ENCODE data around the gene RNF168.
"Not testable (repeated sequence)": the region's sequence is repeated elsewhere in the genome, so short reads cannot be mapped to it uniquely, and the experiment has no call there.

The RNF168 gene

DNA sequence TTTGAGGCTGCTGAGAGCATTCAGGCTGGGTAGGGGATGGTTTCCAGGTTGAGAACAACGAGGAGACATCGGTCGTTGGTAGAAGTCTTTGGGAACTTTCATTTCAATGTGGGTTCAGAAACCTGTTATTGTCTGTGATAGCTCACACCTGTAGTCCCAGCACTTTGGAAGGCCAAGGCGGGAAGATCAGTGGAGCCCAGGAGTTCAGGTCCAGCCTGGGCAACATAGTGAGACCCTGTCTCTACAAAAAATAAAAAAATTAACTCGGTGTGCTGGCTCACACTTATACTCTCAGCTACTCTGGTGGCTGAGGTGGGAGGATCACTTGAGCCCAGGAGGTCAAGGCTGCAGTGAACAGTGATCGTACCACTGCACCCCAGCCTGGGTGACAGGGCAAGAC lies 988 bp upstream of the RNF168 start:
- H3K4me1 Mint-ChIP-seq (ENCODE audit: low read depth): peaks cover 16% of the 10 kb centered on the region
- DNase-seq (ENCODE audit: low spot score): no peak
- H3K4me3 Mint-ChIP-seq: peak overlapping the region; percentile 26
- peaks cover 38% of the 10 kb centered on the region for H3K36me3 Mint-ChIP-seq (ENCODE audit: low read depth)
- peaks cover 24% of the 10 kb centered on the region for H3K9me3 Mint-ChIP-seq
- no peaks in the 10 kb centered on the region for H3K27me3 Mint-ChIP-seq (ENCODE audit: low read depth)
- peak overlapping the region; percentile 26 for H3K27ac Mint-ChIP-seq

DNA sequence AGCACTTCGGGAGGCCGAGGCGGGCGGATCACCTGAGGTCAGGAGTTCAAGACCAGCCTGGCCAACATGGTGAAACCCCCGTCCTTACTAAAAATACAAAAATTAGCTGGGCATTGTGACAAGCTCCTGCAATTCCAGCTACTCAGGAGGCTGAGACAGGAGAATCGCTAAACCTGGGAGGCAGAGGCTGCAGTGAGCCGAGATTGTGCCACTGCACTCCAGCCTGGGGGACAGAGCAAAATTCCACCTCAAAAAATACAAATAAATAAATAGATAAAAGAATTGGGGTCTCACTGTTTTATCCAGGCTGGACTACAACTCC lies 470 bp upstream of the RNF168 start:
- H3K9me3 Mint-ChIP-seq: peaks cover 24% of the 10 kb centered on the region
- peaks cover 21% of the 10 kb centered on the region for H3K4me1 Mint-ChIP-seq (ENCODE audit: low read depth)
- peak overlapping the region; percentile 98 for H3K27ac Mint-ChIP-seq
- DNase-seq (ENCODE audit: low spot score); H3K27me3 Mint-ChIP-seq (ENCODE audit: low read depth): not testable (repeated sequence)
- H3K36me3 Mint-ChIP-seq (ENCODE audit: low read depth): peaks cover 43% of the 10 kb centered on the region
- H3K4me3 Mint-ChIP-seq: peak overlapping the region; percentile 98

DNA sequence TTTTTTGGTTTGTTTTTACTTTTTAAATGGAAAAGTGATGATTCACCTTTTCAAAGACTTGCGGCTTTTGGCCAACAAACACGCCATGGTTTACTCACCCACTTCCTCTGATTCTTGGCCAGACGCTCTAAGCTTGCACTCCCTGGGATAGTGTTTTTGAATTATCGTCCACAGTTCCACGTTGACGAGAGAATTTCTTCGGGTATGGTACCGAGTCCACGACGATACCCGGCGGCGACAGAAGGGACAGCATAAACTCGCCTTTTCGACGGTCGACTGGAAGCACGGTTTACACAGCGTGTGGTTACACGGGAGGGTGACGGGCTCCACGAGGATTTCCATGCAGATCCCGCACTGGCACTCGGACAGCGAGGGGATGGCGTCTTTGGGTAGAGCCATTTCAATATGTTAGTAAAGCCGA lies 783 bp downstream of the RNF168 start:
- peak overlapping the region; percentile 98 for H3K4me3 Mint-ChIP-seq
- peaks cover 27% of the 10 kb centered on the region for H3K4me1 Mint-ChIP-seq (ENCODE audit: low read depth)
- no peaks in the 10 kb centered on the region for H3K27me3 Mint-ChIP-seq (ENCODE audit: low read depth)
- peak overlapping the region; percentile 98 for H3K27ac Mint-ChIP-seq
- H3K36me3 Mint-ChIP-seq (ENCODE audit: low read depth): peaks cover 54% of the 10 kb centered on the region
- peaks cover 20% of the 10 kb centered on the region for H3K9me3 Mint-ChIP-seq
- peak; percentile 76 for DNase-seq (ENCODE audit: low spot score)

GRCh38 chr3:196501316-196502044 lies 2.1 kb downstream of the RNF168 start:
- peaks cover 8% of the 10 kb centered on the region for H3K9me3 Mint-ChIP-seq
- H3K4me1 Mint-ChIP-seq (ENCODE audit: low read depth): peaks cover 32% of the 10 kb centered on the region

GRCh38 chr3:196499807-196500524 lies 3.6 kb downstream of the RNF168 start:
- DNase-seq (ENCODE audit: low spot score): peak; percentile 58
- H3K9me3 Mint-ChIP-seq: no peaks in the 10 kb centered on the region
- peaks cover 64% of the 10 kb centered on the region for H3K36me3 Mint-ChIP-seq (ENCODE audit: low read depth)
- peak overlapping the region; percentile 84 for H3K27ac Mint-ChIP-seq
- no peaks in the 10 kb centered on the region for H3K27me3 Mint-ChIP-seq (ENCODE audit: low read depth)
- peak overlapping the region; percentile 98 for H3K4me3 Mint-ChIP-seq
- peaks cover 44% of the 10 kb centered on the region for H3K4me1 Mint-ChIP-seq (ENCODE audit: low read depth)

More at GRCh38 chr3:196501316-196502044, 2.1 kb downstream of the RNF168 start:
- H3K27ac Mint-ChIP-seq: peak overlapping the region; percentile 98
- peak overlapping the region; percentile 98 for H3K4me3 Mint-ChIP-seq
- H3K27me3 Mint-ChIP-seq (ENCODE audit: low read depth): no peaks in the 10 kb centered on the region
- DNase-seq (ENCODE audit: low spot score): no peak
- peaks cover 53% of the 10 kb centered on the region for H3K36me3 Mint-ChIP-seq (ENCODE audit: low read depth)

DNA sequence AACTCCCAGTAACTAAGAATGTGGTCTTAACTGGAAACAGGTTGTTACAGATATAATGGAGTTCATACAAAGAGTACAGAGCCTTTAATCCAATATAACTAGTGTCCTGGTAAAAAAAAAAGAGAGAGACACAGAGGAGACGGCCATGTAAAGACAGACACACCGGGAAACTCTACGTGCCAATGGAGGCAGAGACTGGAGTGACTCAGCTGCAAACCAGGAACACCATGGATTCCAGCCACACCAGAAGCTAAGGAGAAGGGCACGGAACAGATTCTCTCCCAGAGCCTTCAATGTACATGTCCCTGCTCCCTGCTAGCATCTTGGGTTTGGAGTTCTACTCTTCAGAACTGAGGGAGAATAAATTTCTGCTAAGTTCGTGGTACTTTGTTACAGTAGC lies 4.5 kb downstream of the RNF168 start:
- Mint-ChIP-seq H3K27me3 (ENCODE audit: low read depth) (no peaks in the 10 kb centered on the region), H3K36me3 (ENCODE audit: low read depth) (peaks cover 64% of the 10 kb centered on the region), H3K9me3 (no peaks in the 10 kb centered on the region), H3K4me3 (peak overlapping the region; percentile 98), H3K27ac (peak overlapping the region; percentile 3), H3K4me1 (ENCODE audit: low read depth) (peaks cover 40% of the 10 kb centered on the region)
- no peak for DNase-seq (ENCODE audit: low spot score)

- no peak for DNase-seq (ENCODE audit: low spot score)
- H3K9me3 Mint-ChIP-seq: no peaks in the 10 kb centered on the region
These were observed 5.3 kb downstream of the RNF168 start for GRCh38 chr3:196498297-196498696.

GRCh38 chr3:196496183-196496582 lies 7.4 kb downstream of the RNF168 start:
- H3K4me3 Mint-ChIP-seq: no peak overlapping the region
- H3K4me1 Mint-ChIP-seq (ENCODE audit: low read depth): peaks cover 44% of the 10 kb centered on the region
- H3K36me3 Mint-ChIP-seq (ENCODE audit: low read depth): peaks cover 61% of the 10 kb centered on the region
- no peaks in the 10 kb centered on the region for H3K9me3 Mint-ChIP-seq
- no peaks in the 10 kb centered on the region for H3K27me3 Mint-ChIP-seq (ENCODE audit: low read depth)
- no peak overlapping the region for H3K27ac Mint-ChIP-seq
- no peak for DNase-seq (ENCODE audit: low spot score)

More at GRCh38 chr3:196498297-196498696, 5.3 kb downstream of the RNF168 start:
- Mint-ChIP-seq H3K36me3 (ENCODE audit: low read depth) (peaks cover 64% of the 10 kb centered on the region), H3K4me1 (ENCODE audit: low read depth) (peaks cover 37% of the 10 kb centered on the region), H3K4me3 (peak overlapping the region; percentile 28), H3K27ac (no peak overlapping the region), H3K27me3 (ENCODE audit: low read depth) (no peaks in the 10 kb centered on the region)

DNA sequence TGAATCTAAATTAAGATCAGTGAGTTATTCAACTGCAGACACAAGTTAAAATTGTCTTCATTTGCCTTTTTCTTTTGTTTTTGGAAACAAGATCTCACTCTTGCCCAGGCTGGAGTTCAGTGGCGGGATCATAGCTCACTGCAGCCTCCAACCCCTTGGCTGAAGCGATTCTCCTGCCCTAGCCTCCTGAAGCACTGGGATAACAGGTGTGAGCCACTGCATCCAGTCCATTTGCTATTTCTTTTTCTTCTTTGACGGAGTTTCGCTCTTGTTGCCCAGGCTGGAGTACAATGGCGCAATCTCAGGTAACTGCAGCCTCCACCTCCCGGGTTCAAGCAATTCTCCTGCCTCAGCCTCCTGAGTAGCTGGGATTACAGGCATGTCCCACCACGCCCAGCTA lies 10.3 kb downstream of the RNF168 start:
- peaks cover 34% of the 10 kb centered on the region for H3K4me1 Mint-ChIP-seq (ENCODE audit: low read depth)

DNA sequence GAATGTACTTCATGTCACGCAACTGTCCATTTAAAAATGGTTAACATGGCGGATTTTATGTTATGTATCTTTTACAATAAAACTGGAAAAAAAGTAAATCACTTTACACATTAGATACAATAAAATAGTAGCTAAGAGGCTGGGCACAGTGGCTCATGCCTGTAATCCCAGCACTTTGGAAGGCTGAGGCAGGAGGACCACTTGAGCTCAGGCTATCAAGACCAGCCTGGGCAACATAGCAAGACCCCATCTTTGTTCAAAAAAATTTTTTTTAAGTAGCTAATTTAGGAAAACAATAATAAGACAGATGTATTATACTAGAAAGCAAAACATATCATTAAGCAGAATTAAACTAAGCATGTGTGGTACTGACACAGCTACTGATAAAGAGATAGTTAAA lies 11.5 kb downstream of the RNF168 start:
- H3K27me3 Mint-ChIP-seq (ENCODE audit: low read depth): no peaks in the 10 kb centered on the region
- no peak overlapping the region for H3K27ac Mint-ChIP-seq
- H3K4me1 Mint-ChIP-seq (ENCODE audit: low read depth): peaks cover 30% of the 10 kb centered on the region
- H3K4me3 Mint-ChIP-seq: no peak overlapping the region
- no peaks in the 10 kb centered on the region for H3K9me3 Mint-ChIP-seq
- no peak for DNase-seq (ENCODE audit: low spot score)
- peaks cover 50% of the 10 kb centered on the region for H3K36me3 Mint-ChIP-seq (ENCODE audit: low read depth)

More for the DNA sequence above, 10.3 kb downstream of the RNF168 start:
- H3K36me3 Mint-ChIP-seq (ENCODE audit: low read depth): peaks cover 50% of the 10 kb centered on the region
- H3K4me3 Mint-ChIP-seq: no peak overlapping the region
- no peaks in the 10 kb centered on the region for H3K27me3 Mint-ChIP-seq (ENCODE audit: low read depth)
- H3K27ac Mint-ChIP-seq: no peak overlapping the region
- no peaks in the 10 kb centered on the region for H3K9me3 Mint-ChIP-seq
- DNase-seq (ENCODE audit: low spot score): no peak

GRCh38 chr3:196489747-196490146 lies 13.8 kb downstream of the RNF168 start:
- DNase-seq (ENCODE audit: low spot score): no peak
- H3K4me1 Mint-ChIP-seq (ENCODE audit: low read depth): peaks cover 17% of the 10 kb centered on the region
- H3K4me3 Mint-ChIP-seq: no peak overlapping the region
- peaks cover 47% of the 10 kb centered on the region for H3K36me3 Mint-ChIP-seq (ENCODE audit: low read depth)
- no peaks in the 10 kb centered on the region for H3K27me3 Mint-ChIP-seq (ENCODE audit: low read depth)
- H3K27ac Mint-ChIP-seq: no peak overlapping the region
- no peaks in the 10 kb centered on the region for H3K9me3 Mint-ChIP-seq

GRCh38 chr3:196486263-196486662 lies 17.3 kb downstream of the RNF168 start:
- no peaks in the 10 kb centered on the region for H3K9me3 Mint-ChIP-seq
- no peak overlapping the region for H3K27ac Mint-ChIP-seq
- no peaks in the 10 kb centered on the region for H3K27me3 Mint-ChIP-seq (ENCODE audit: low read depth)
- H3K4me1 Mint-ChIP-seq (ENCODE audit: low read depth): peaks cover 10% of the 10 kb centered on the region
- no peak overlapping the region for H3K4me3 Mint-ChIP-seq
- peaks cover 53% of the 10 kb centered on the region for H3K36me3 Mint-ChIP-seq (ENCODE audit: low read depth)
- no peak for DNase-seq (ENCODE audit: low spot score)

GRCh38 chr3:196477678-196478077 lies 25.9 kb downstream of the RNF168 start:
- H3K4me1 Mint-ChIP-seq (ENCODE audit: low read depth): no peaks in the 10 kb centered on the region
- no peaks in the 10 kb centered on the region for H3K9me3 Mint-ChIP-seq
- H3K36me3 Mint-ChIP-seq (ENCODE audit: low read depth): peaks cover 61% of the 10 kb centered on the region
- no peaks in the 10 kb centered on the region for H3K27me3 Mint-ChIP-seq (ENCODE audit: low read depth)
- DNase-seq (ENCODE audit: low spot score): no peak
- H3K27ac Mint-ChIP-seq: no peak overlapping the region
- no peak overlapping the region for H3K4me3 Mint-ChIP-seq

DNA sequence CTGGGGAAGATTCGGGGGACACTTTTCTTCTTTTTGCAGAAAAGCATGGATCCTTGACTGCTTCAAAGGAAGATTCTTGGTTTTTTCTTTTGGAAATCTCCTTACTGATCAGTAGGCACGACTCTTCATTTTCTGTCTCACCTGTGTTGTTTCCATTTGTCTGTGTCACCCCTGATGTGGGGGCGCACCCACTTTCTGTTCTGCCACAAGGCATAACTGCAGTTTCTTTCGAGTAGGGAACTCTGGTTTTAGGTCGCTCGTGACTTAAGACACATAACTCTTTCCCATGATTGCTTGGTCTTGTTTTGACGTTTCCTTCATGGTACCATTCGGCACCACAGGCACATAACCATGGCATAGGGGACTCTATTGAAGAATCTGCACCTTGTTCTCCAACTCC lies 31.3 kb downstream of the RNF168 start:
- Mint-ChIP-seq H3K27ac (peak overlapping the region; percentile 41), H3K9me3 (no peaks in the 10 kb centered on the region), H3K27me3 (ENCODE audit: low read depth) (no peaks in the 10 kb centered on the region), H3K4me3 (no peak overlapping the region), H3K4me1 (ENCODE audit: low read depth) (peaks cover 17% of the 10 kb centered on the region), H3K36me3 (ENCODE audit: low read depth) (peaks cover 63% of the 10 kb centered on the region)
- DNase-seq (ENCODE audit: low spot score): no peak
